ENCODE measurements around the gene UNC13C. TPM values are rescaled to one million over a fixed set of nuclear protein-coding genes. Genes with fewer than 3 reads are reported as not detected.

UNC13C gene
- total RNA-seq, 4 donors from 2014 or later, result 0.04 to 0.24 (median 0.22) TPM

DNA sequence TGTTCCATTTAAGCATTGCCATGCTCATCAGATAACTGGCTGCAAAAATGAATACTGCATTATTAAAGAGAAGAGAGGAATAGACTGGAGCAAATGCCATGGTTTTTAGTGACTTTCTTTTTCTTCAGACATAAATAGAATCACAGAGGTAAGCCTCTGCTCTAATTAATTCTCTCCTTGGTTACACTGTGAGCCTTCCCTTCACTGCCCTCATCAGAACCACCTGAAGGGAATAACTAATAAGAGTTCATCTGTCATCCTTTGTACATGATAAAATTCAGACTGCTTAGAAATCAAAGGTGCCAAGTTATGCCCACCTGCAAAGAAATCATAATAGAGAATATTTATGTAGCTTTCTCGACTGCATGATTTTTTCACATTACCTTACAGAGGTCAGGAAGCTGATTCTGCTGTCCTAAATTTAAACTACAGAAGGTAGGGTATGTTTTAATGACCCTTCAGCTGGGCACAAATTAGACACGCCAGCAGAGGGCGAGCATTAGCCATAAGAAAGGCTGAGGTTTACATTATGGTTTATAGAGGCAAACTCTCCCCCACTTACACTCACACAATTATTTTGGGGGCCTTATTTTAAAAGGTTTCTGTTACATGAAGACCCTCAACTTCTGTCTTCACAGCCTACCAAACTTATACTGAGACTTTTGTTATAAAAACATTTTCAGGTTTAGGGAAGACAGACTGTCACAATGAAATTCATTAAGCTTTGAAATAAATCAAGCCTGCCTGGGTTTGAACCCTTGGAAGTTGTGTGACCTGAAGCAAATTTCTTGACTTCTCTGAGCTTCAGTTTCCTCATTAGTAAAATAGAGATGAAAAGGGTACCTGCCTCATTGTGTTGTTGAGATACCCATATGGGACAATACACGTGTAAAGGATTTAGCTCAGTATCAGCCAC lies 15.3 kb upstream of the UNC13C start:
- H3K36me3 ChIP-seq, result no peaks in the 10 kb centered on the region
- WGBS, result 31% methylated on average over 4 of the region's 4 CpGs
- no peak for DNase-seq (ENCODE audit: low spot score in 2 of 2)
- H3K4me3 ChIP-seq, result no peak overlapping the region
- TF ChIP-seq, protein P1, sequence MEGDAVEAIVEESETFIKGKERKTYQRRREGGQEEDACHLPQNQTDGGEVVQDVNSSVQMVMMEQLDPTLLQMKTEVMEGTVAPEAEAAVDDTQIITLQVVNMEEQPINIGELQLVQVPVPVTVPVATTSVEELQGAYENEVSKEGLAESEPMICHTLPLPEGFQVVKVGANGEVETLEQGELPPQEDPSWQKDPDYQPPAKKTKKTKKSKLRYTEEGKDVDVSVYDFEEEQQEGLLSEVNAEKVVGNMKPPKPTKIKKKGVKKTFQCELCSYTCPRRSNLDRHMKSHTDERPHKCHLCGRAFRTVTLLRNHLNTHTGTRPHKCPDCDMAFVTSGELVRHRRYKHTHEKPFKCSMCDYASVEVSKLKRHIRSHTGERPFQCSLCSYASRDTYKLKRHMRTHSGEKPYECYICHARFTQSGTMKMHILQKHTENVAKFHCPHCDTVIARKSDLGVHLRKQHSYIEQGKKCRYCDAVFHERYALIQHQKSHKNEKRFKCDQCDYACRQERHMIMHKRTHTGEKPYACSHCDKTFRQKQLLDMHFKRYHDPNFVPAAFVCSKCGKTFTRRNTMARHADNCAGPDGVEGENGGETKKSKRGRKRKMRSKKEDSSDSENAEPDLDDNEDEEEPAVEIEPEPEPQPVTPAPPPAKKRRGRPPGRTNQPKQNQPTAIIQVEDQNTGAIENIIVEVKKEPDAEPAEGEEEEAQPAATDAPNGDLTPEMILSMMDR (IDR thresholded peaks at IDR 0.05), result peak in 1 of 2 donors; percentile 15
- no peak for TF ChIP-seq POLR2A (IDR thresholded peaks at IDR 0.05)
- H3K27me3 ChIP-seq, result no peaks in the 10 kb centered on the region
- H3K27ac ChIP-seq, result no peak overlapping the region
- no peaks in the 10 kb centered on the region for H3K9me3 ChIP-seq
- H3K4me1 ChIP-seq, result no peaks in the 10 kb centered on the region

DNA sequence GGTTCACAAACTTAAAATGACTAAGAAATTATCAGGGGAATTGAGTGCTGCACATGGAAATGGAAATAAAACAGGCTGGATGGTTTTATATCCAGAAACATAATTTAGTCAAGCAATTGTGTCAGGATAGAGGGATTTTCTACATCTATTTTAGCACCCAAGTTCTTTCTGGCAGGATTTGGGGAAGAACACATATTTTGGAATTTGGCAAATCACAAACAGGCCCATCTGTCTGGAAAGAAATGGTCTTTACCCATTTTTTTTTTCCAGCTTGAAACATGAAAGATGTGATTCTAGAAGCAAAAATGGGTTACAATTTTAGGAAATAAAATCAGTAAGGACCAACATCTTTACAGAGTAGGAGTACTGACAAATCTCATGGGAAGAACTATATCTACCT lies 14.4 kb upstream of the UNC13C start:
- Histone ChIP-seq H3K4me3 (no peak overlapping the region), H3K9me3 (no peaks in the 10 kb centered on the region), H3K27ac (no peak overlapping the region), H3K36me3 (no peaks in the 10 kb centered on the region), H3K4me1 (no peaks in the 10 kb centered on the region), H3K27me3 (no peaks in the 10 kb centered on the region)
- TF ChIP-seq POLR2A (IDR thresholded peaks at IDR 0.05) (no peak), POLR2AphosphoS5 (IDR thresholded peaks at IDR 0.05) (no peak), EP300 (IDR thresholded peaks at IDR 0.05) (no peak)
- TF ChIP-seq, protein P1 (IDR thresholded peaks at IDR 0.05), result no peak
- DNase-seq (ENCODE audit: low spot score in 2 of 2), result no peak

DNA sequence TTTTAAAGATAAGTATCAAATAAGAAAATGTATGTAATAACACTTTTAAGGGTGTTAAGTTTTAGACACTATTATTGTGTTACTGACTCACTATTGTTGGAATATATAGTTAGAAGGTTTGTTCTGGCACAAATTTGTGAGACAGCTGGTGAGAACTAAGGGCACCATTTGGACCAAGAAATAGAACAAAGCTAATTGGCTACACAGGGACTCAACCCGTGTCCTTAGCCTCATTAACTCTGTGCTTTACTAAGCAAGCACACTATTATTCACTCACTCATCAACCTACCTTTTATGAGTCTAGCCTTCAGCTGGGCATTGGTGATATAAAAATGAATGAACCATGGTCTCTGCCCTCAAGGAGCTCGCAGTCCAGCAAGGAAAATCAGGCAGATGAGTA lies 4.1 kb upstream of the UNC13C start:
- WGBS, result 73% methylated on average over 2 of the region's 2 CpGs
- Histone ChIP-seq H3K4me1 (no peaks in the 10 kb centered on the region), H3K4me3 (no peak overlapping the region), H3K27me3 (no peaks in the 10 kb centered on the region), H3K27ac (no peak overlapping the region), H3K36me3 (no peaks in the 10 kb centered on the region), H3K9me3 (no peaks in the 10 kb centered on the region)
- TF ChIP-seq POLR2AphosphoS5 (IDR thresholded peaks at IDR 0.05) (no peak), EP300 (IDR thresholded peaks at IDR 0.05) (no peak), POLR2A (IDR thresholded peaks at IDR 0.05) (no peak)
- TF ChIP-seq, protein P1 (IDR thresholded peaks at IDR 0.05), result no peak
- DNase-seq (ENCODE audit: low spot score in 2 of 2), result no peak

DNA sequence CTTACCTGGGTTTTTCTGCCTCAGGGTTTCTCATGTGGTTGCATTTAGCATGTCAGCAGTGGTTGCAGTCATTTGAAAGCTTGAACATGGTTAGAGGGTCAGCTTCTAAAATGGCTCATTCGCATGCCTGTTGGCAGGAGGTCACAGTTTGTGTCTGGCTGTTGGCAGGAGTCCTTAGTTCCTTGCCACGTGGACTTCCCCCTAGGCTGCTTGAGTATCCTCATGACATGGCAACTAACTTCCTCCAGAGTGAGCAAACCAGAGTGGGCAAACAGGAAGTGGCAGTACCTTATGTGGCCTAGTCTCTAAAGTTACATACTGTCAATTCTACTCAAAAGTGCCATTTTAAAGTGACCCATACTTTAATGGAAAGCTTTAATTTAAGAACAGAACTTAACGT lies 3.4 kb upstream of the UNC13C start:
- Histone ChIP-seq H3K4me3 (no peak overlapping the region), H3K4me1 (no peaks in the 10 kb centered on the region), H3K9me3 (no peaks in the 10 kb centered on the region), H3K36me3 (no peaks in the 10 kb centered on the region), H3K27ac (no peak overlapping the region), H3K27me3 (no peaks in the 10 kb centered on the region)
- no peak for DNase-seq (ENCODE audit: low spot score in 2 of 2)
- TF ChIP-seq POLR2A (IDR thresholded peaks at IDR 0.05) (no peak), POLR2AphosphoS5 (IDR thresholded peaks at IDR 0.05) (no peak), EP300 (IDR thresholded peaks at IDR 0.05) (no peak)
- TF ChIP-seq, protein P1 (IDR thresholded peaks at IDR 0.05), result no peak
- 57% methylated on average over 3 of the region's 3 CpGs for WGBS

DNA sequence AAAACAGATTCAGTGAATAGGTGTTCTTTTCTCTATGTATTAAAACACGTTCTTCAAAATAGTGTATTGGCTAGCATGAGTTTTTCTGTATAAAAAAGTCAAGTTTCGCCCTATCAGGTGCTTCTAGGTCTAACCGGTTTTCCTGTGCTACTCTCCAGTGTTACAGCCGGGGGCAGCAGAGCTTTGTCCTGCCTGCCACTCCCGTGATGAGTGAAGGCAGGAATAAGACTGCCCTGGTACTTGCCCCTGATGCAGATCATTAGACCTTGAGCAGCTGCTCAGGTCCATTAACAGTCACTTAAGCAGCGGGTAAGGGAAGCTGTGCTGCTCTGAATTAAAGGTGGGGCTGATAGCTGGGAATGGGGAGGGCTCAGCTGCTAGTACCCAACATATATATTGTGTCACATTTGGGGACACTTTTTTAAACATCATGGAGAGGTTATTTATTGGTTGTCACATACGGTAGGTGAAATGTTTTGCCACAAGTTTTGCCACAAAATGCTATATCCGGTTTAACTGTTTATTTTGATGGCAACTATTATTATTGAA lies 1.3 kb upstream of the UNC13C start:
- Histone ChIP-seq H3K9me3 (no peaks in the 10 kb centered on the region), H3K27ac (no peak overlapping the region), H3K4me3 (no peak overlapping the region), H3K4me1 (no peaks in the 10 kb centered on the region), H3K27me3 (no peaks in the 10 kb centered on the region), H3K36me3 (no peaks in the 10 kb centered on the region)
- DNase-seq (ENCODE audit: low spot score in 2 of 2), result no peak
- WGBS, result 59% methylated on average over 8 of the region's 8 CpGs
- TF ChIP-seq POLR2AphosphoS5 (IDR thresholded peaks at IDR 0.05), result no peak
- no peak for TF ChIP-seq EP300 (IDR thresholded peaks at IDR 0.05)
- TF ChIP-seq, protein P1 (IDR thresholded peaks at IDR 0.05), result no peak
- TF ChIP-seq POLR2A (IDR thresholded peaks at IDR 0.05), result no peak
